ENCODE data around the gene CDC45.

CDC45 gene

DNA sequence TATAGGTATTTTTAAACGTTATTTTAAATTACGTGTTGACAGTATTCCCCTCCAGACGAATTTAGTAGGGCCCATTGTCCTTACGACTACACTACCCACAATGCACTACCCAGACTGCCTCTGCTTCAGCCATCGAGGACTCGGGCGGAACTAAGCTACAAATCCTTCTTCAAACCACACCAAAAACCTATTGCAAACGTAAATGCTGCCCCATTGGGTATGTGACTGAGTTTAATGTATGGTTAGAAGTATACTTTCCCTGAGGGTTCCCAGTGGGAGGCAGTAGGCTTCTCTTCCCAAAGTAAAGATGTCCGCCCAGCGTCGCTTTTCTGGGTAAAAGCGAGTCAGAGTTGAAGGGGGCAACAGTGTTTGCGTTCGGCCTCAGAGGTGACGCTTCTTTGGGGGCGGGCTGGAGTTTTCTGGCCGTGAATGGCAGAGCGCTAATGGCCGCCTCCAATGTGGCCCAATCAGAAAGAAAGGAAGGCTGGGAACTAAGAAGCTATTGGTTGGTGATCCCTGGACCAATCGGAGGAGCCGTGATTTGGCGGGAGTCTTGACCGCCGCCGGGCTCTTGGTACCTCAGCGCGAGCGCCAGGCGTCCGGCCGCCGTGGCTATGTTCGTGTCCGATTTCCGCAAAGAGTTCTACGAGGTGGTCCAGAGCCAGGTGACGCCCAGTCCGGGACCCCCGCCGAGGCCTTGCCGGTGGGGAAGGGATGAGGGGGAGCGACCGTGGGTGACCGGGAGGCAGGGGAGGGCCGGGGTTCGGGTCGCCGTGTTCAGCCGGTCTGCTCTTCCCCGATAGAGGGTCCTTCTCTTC lies at the start of gene CDC45:
TSS of gene CDC45 (plus strand) at position 566 of the 818 bp plus-strand sequence. CDS start at position 615, 49 bp downstream.
- TF ChIP-seq, protein P1, sequence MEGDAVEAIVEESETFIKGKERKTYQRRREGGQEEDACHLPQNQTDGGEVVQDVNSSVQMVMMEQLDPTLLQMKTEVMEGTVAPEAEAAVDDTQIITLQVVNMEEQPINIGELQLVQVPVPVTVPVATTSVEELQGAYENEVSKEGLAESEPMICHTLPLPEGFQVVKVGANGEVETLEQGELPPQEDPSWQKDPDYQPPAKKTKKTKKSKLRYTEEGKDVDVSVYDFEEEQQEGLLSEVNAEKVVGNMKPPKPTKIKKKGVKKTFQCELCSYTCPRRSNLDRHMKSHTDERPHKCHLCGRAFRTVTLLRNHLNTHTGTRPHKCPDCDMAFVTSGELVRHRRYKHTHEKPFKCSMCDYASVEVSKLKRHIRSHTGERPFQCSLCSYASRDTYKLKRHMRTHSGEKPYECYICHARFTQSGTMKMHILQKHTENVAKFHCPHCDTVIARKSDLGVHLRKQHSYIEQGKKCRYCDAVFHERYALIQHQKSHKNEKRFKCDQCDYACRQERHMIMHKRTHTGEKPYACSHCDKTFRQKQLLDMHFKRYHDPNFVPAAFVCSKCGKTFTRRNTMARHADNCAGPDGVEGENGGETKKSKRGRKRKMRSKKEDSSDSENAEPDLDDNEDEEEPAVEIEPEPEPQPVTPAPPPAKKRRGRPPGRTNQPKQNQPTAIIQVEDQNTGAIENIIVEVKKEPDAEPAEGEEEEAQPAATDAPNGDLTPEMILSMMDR (IDR thresholded peaks at IDR 0.05; ENCODE audit: low read depth, low read length) = no peak
- peak; percentile 99 for DNase-seq (ENCODE audit: low read depth in 2 of 2)
- peak within 1 kb of the TSS; percentile 90 to 93 for H3K4me3 ChIP-seq (replicated peaks in 1 of 2; ENCODE audit: low read depth in 2 of 2, low read length in 2 of 2)

- H3K4me3 ChIP-seq (replicated peaks in 1 of 2; ENCODE audit: low read depth in 2 of 2, low read length in 2 of 2) = peak overlapping the region; percentile 90 to 93
- peak; percentile 66 to 76 for DNase-seq (ENCODE audit: low read depth in 2 of 2)
- TF ChIP-seq, protein P1 (IDR thresholded peaks at IDR 0.05; ENCODE audit: low read depth, low read length) = no peak
Observed at GRCh38 chr22:19429950-19430889, 49.5 kb upstream of the CDC45 start.

GRCh38 chr22:19430890-19431541 lies 48.7 kb upstream of the CDC45 start:
- TF ChIP-seq, protein P1 (IDR thresholded peaks at IDR 0.05; ENCODE audit: low read depth, low read length) = peak; percentile 27
- DNase-seq (ENCODE audit: low read depth in 2 of 2) = peak; percentile 26 to 38
- H3K4me3 ChIP-seq (replicated peaks in 1 of 2; ENCODE audit: low read depth in 2 of 2, low read length in 2 of 2) = peak overlapping the region; percentile 90 to 93

- H3K4me3 ChIP-seq (replicated peaks in 1 of 2; ENCODE audit: low read depth in 2 of 2, low read length in 2 of 2) = peak within 1 kb of the TSS; percentile 90 to 93
- TF ChIP-seq, protein P1 (IDR thresholded peaks at IDR 0.05; ENCODE audit: low read depth, low read length) = no peak
- DNase-seq (ENCODE audit: low read depth in 2 of 2) = peak; percentile 75 to 80
Observed at GRCh38 chr22:19431649-19432132, 48.0 kb upstream of the CDC45 start, which contains the start of gene HIRA. Gene HIRA, minus strand, starts transcription at chr22:19431733. Its CDS starts 257 bp downstream, at chr22:19431476.

- TF ChIP-seq, protein P1 (IDR thresholded peaks at IDR 0.05; ENCODE audit: low read depth, low read length) = no peak
- peak within 1 kb of the TSS; percentile 90 to 93 for H3K4me3 ChIP-seq (replicated peaks in 1 of 2; ENCODE audit: low read depth in 2 of 2, low read length in 2 of 2)
- DNase-seq (ENCODE audit: low read depth in 2 of 2) = peak; percentile 94 to 97
Observed at GRCh38 chr22:19432133-19432851, 47.4 kb upstream of the CDC45 start, which contains the start of gene MRPL40. Gene MRPL40, plus strand, starts transcription at chr22:19432545. Its CDS starts 10 bp downstream, at chr22:19432555.
